Amniotic epithelial cell (primary cell): Measurements from ENCODE around the gene JHY.

Source experiments
- DNase-seq: peaks from one replicate; pipeline ENCODE4 v3.0.0-alpha.2; 2010; ENCODE audit warnings: low read depth

The JHY gene

GRCh38 chr11:122951211-122951610, 68.7 kb downstream of the JHY start:
- no peak for DNase-seq

DNA sequence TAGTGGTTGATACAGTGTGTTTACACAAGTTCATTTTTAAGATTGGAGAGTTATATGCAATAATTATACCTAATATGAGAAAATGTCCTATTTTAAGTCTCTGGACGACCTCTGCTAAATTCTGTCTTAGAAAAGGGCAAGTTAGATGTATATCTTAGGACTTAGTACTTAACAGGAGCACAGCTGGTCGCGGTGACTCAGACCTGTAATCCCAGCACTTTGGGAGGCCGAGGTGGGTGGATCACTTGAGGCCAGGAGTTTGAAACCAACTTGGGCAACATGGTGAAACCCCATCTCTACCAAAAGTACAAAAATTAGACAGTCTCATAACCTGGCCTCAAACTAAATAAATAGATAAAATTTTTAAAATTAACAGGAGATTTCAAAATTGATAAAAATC, 71.9 kb downstream of the JHY start:
- peak; percentile 6 for DNase-seq

GRCh38 chr11:122963961-122964360, 81.4 kb downstream of the JHY start:
- DNase-seq = no peak

DNA sequence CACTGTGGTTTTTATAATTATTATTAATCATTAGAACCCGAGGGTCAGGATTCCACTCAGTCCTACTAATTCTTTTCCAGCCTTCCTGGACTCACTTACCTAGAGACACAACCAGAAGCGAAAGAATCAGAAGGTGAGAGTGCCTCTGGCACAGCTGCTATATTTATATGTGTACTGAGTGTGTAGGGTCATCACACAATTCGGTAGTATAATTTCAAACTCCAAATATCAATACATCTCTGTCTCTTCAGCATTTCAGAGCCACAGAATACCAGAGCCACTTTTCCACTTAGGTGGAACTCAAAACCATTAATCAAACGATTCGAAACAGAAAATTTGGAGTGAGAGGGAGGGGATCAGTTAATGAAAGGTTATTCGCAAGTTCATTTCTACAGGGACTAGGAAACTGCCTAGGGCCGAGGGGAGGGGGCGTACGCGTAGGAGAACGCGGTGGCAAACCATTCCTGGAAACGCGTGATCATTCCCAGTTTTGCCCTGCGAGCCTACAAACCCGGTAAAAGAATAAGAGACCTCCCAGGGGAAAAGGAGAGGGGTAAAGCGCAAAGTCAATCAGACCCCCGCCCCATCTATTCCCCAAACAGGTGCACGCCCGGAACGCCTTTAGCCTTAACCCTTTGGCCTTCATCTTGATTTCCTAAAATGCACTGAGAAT, 93.6 kb downstream of the JHY start:
- no peak for DNase-seq

DNA sequence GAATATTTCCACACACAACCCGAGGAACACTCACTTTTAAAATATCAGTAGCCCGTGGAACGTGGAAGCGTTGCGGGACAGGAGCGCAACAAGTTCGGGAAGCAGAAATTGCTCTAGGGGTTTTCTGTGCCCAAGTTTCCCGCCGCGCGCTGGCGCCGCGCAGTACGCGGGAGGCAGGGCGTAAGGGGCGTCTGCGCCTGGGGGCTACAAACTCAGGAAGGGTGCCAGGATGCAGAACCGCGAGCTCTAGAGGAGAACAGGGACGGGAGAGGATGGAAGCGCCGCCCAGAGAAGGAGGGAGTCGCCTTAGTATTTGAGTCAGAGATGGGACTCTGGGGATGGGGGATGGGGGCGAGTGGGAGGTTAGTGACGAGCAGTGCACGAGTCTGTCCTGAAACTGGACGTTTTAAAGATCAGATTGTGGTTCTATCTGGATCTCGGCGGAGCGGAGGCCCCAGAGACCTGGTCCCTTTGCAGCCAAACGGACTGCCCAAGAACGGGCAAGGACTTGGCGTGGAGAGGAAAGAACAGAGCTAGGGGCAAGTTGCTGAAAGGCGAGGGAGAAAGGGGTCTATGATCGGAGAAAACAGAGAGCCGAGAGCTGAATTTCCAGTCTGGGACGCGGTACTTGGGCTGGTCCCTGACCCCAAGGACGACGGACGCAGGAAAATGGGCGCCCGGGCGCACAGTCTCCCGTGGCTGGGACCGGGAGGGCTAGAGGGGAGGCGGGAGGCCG, 94.3 kb downstream of the JHY start:
- no peak for DNase-seq

DNA sequence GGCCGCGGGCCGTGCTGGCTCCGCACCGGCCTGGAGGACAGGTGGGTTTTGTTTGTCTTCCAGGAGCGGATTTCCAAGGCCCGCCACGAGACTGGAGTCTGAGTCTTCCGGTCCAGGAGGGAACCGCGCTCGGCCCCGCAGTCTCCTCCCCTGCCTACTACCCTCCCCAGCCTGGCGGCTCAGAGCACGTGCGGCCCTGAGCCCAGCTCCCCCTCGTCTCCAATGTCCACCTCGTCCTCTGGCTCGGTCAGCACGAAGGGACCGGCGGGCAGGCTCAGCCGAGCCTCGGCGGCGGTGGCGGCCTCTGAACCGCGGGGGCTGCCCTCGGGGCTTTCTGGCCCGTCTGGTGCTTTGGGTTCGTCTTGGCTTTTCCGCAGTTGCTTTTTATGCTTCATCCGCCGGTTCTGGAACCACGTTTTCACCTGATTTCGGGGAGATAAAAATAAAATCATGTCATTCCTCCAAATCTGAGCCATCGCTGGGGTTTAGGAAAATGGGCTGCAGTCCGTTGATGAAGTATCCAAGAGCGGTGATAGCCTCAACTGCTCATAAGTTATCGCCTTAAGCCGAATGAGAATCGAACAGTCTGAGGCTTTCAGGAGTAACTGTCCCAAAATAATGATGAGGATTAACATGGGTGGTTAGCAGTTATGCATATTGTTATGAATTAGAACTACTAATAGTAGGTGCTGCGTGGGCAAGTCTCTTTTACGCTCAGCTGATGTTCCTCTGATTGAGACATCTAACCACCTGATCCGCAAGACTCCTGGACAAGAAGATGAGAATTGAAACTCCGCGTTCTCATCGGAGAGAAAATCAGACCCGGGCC, 95.1 kb downstream of the JHY start:
- no peak for DNase-seq

DNA sequence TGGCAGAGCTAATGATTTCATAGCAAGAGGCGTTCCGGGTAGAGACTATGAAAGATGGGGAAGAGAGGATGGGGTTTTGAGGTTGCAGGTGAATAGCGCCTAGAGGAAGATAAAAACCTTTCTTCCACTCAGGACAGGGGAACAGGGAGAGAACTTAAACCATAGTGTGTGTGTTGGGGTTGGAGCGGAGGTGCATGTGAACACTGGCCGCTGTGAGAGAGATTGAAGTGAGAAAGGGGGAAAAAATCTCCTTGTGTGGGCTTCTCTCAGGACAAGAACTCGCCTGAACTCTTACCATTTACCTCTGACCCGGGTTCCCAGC, 95.7 kb downstream of the JHY start:
- DNase-seq = no peak

DNA sequence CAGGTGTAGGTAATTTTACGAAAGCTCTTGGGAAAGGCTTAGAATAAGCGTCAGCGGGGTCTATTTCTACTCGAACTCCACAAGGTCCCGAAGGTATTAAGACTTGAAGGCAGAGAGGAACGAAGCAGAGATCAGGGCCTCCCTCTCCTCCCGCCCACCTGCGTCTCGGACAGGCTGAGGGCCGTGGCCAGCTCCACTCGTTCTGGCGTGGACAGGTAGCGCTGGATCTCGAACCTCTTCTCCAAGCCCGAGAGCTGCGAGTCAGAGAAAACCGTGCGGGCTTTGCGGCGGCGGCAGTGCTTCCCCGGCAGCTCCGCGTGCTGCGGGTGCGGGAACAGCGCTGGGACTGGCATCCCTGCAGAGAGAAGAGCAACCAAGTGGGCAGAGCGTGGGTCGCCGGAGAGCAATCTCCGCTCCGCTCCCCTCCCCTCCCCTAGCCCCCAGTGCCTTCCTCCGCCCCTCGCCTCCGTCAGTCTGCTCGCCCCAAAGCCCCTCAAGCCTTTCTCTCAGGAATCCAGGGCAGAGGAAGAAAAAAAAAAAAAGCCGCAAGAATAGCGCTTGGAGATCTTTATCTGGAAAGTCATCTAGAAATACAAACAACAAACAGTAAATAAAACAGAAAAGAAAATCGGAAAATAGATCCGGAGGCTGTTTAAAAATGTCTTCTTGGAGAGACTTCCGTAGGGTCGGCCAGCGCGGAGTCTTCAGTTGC, 96.7 kb downstream of the JHY start:
- DNase-seq = no peak

- DNase-seq = no peak
Observed at GRCh38 chr11:122979815-122980595, 97.4 kb downstream of the JHY start.

DNA sequence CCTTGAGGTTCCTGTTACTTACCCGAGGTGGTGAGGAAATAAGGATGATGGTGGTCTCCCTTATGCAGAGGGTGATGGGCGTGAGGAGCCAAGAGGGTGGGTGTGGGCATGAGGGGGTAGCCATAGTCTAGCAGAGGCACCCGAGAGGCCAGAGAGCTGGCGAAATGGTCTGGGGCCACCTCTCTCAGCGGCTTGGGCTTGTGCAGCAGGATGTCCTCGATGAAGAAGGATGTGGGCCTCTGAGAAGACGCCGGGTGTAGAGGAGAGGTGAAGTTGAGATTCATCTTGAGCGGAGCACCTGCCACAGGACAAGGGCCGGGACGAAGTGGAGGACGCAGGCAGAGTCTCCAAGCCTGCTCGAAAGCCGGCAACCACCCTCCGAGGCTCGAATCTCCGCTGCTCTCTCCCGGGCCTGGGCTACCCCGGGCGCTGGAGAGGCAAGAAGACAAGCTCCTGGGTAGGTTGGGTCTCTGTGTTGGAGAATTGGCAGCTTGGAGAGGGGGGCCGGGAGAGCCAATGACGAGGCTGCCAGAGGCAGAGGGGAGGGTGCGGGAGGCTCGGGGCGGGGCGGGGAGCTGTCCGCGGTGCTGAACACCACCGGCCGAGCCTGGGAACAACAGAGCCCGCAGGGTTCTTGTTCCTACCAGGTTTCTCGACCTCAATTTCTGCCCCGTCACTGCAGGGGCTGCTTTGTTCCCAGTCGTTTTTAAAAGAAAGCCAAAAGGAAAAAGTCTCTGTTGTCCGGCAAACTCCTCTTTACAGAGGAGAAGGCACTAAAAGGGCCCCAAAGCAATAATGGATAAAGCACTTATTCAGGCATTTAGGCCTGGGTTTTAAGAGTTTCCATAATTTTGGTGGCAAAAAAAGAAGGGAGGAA, 99.1 kb downstream of the JHY start, which contains the start of gene BSX:
BSX (minus strand) TSS at position 447 of the 877 bp plus-strand sequence; CDS start at position 284, 163 bp downstream.
- DNase-seq = peak; percentile 31

GRCh38 chr11:122983438-122984185, 101.1 kb downstream of the JHY start:
- DNase-seq = no peak

GRCh38 chr11:122984186-122985011, 101.8 kb downstream of the JHY start:
- no peak for DNase-seq

GRCh38 chr11:122995526-122995925, 113.0 kb downstream of the JHY start:
- DNase-seq = no peak

- peak; percentile 1 for DNase-seq
Observed at GRCh38 chr11:122998727-122999366, 116.3 kb downstream of the JHY start.

- no peak for DNase-seq
Observed at GRCh38 chr11:123000721-123001120, 118.2 kb downstream of the JHY start.

- no peak for DNase-seq
Observed at GRCh38 chr11:123006860-123007542, 124.4 kb downstream of the JHY start.
